Astrocyte of the cerebellum (primary cell): ENCODE results near the gene NF2.
A peak's percentile ranks its signal among the peaks of the same experiment; 100 is the strongest.

Experiments
- DNase-seq: peaks from one replicate; pipeline ENCODE4 v3.0.0-alpha.2; 2011; ENCODE audit warnings: low read depth
- H3K4me3 ChIP-seq: 2 replicates; pipeline ENCODE4 v1.5.1; 2011; ENCODE audit warnings: mild to moderate bottlenecking, low read depth, low read length, moderate library complexity
- in situ Hi-C: cut with HindIII; loops from 2 replicates; pipeline ENCODE4 v1.10.0; 2017; ENCODE audit warnings: low sequenced_read_pairs
- TF ChIP-seq, protein P1 (sequence below): IDR thresholded peaks from 2 replicates; pipeline ENCODE4 v1.5.1; 2012; ENCODE audit warnings: low read length, low read depth, moderate library complexity, mild to moderate bottlenecking; ENCODE audit errors: missing control alignments

The NF2 gene

DNA sequence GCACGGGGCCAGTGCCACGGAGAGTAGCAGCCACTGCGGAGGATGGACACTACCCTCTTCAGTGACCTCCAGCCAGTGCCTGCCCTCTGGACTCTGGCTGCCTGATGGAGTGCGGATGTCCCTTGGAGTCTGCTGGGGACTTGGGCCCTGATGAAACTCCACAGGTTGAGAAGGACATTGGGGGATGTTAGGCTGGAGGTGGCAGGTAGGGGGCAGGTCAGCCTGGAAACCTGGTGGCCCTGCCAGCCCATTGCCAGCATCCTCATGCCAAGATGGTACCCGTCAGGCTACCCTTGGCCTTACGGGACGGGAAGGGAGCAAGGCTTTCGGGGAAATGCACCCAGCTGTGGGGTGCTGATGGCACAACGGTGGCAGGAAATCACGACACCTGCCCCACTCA lies 120.3 kb downstream of the NF2 start:
- TF ChIP-seq, protein P1, sequence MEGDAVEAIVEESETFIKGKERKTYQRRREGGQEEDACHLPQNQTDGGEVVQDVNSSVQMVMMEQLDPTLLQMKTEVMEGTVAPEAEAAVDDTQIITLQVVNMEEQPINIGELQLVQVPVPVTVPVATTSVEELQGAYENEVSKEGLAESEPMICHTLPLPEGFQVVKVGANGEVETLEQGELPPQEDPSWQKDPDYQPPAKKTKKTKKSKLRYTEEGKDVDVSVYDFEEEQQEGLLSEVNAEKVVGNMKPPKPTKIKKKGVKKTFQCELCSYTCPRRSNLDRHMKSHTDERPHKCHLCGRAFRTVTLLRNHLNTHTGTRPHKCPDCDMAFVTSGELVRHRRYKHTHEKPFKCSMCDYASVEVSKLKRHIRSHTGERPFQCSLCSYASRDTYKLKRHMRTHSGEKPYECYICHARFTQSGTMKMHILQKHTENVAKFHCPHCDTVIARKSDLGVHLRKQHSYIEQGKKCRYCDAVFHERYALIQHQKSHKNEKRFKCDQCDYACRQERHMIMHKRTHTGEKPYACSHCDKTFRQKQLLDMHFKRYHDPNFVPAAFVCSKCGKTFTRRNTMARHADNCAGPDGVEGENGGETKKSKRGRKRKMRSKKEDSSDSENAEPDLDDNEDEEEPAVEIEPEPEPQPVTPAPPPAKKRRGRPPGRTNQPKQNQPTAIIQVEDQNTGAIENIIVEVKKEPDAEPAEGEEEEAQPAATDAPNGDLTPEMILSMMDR, result no peak
- in situ Hi-C loops, result no loop called here
- DNase-seq, result no peak
- H3K4me3 ChIP-seq, result no peak overlapping the region

DNA sequence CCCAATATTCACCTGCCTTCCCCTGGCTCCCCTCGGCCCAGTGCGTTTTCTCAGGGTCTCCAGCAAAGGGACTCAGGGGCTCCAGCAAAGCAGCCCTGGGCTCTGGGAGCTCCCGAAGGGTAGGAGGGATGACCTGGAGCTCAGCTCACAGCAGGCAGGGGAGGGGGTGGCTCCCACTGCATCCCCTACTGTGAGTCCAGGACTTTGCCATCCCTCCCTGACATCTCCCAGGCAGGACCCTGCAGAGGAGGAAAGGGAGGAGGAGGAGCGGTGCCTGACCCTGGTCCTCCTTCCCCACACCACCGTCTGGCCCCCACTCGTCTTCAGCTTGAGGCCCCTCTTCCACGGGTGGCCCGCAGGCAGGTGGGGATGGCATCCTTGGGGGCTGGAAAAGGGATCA lies 121.4 kb downstream of the NF2 start:
- TF ChIP-seq, protein P1, result no peak
- no peak overlapping the region for H3K4me3 ChIP-seq
- in situ Hi-C loops, result no loop called here
- no peak for DNase-seq

DNA sequence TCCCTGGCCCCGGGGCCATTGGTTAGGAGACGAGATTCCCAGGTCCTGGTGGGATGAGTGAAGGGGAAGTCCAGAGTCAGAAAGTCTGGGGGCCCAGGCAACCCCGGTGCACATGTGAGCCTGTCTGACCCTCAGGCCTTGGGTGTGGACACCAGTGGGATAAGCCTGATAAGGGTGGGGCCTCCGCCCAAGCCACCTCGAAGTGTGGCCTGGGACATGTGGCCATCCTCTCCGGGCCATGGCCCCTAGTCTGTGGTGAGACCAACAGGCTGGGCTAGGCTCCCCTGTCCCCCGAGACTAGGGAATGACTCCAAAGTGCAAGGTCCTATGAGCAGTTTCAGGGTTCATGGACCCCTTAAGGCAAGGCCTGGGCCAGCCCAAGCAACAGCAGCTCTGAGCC lies 122.7 kb downstream of the NF2 start:
- no peak for DNase-seq
- TF ChIP-seq, protein P1, result no peak
- in situ Hi-C loops, result no loop called here
- H3K4me3 ChIP-seq, result no peak overlapping the region

- H3K4me3 ChIP-seq, result no peak overlapping the region
- TF ChIP-seq, protein P1, result no peak
- in situ Hi-C loops, result no loop called here
- DNase-seq, result no peak
These were observed 123.2 kb downstream of the NF2 start for GRCh38 chr22:29726512-29727130.

DNA sequence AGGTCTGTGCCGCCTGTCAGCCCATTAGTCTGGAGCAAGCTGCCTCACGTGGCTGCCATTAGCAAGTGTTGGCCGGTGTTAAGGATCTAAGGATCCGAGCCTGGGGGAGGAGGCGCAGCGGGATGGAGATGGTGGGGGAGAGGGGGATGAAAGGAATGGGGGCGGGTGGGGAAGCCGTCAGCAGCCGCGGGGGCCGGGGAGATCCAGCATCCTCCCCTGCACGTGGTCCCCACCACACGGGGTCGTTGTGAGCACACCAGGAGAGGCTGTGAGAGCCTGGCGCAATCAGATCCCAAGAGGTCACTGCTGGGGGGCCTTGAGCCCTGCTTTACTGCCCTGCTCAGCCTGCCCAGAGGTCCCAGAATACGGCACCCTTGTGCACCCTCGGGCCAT lies 123.7 kb downstream of the NF2 start:
- no peak overlapping the region for H3K4me3 ChIP-seq
- DNase-seq, result no peak
- TF ChIP-seq, protein P1, result peak; percentile 46
- in situ Hi-C loops, result no loop called here

- TF ChIP-seq, protein P1, result no peak
- in situ Hi-C loops, result no loop called here
- no peak for DNase-seq
- no peak overlapping the region for H3K4me3 ChIP-seq
These were observed 125.7 kb downstream of the NF2 start for GRCh38 chr22:29729161-29729560.
